HUDEP-2 (cell line): Measurements from ENCODE around the gene KDM4F.
"Not testable (repeated sequence)": the region's sequence is repeated elsewhere in the genome, so short reads cannot be mapped to it uniquely, and the experiment has no call there.

Source experiments
- DNase-seq, 76 experiments: peaks; one replicate each; lab custom pipeline; 2025; ENCODE audit not compliant: unreplicated experiment in 76 of 76; lab: John Stamatoyannopoulos, UW

The KDM4F gene

GRCh38 chr11:95049122-95049521, at the start of gene KDM4F:
KDM4F (plus strand) TSS chr11:95049422.
- not testable (repeated sequence) for DNase-seq

- no peak for DNase-seq
Observed at GRCh38 chr11:95003716-95004115, 45.5 kb upstream of the KDM4F start.

- no peak for DNase-seq
Observed at GRCh38 chr11:95005642-95006041, 43.6 kb upstream of the KDM4F start.

GRCh38 chr11:95011376-95011775, 37.8 kb upstream of the KDM4F start:
- DNase-seq, result no peak

- DNase-seq, result no peak
Observed at GRCh38 chr11:95014184-95014821, 34.9 kb upstream of the KDM4F start.

- DNase-seq, result no peak
Observed at GRCh38 chr11:95016139-95016538, 33.1 kb upstream of the KDM4F start.

GRCh38 chr11:95021468-95021867, 27.8 kb upstream of the KDM4F start:
- DNase-seq, result not testable (repeated sequence)

- no peak for DNase-seq
Observed at GRCh38 chr11:95024958-95025357, 24.3 kb upstream of the KDM4F start, which contains the start of gene KDM4E. KDM4E (plus strand) TSS chr11:95025258; CDS start chr11:95025558, 300 bp downstream.

- not testable (repeated sequence) for DNase-seq
Observed at GRCh38 chr11:95025594-95025993, 23.6 kb upstream of the KDM4F start.

- DNase-seq, result no peak
Observed at GRCh38 chr11:95028357-95028756, 20.9 kb upstream of the KDM4F start.

GRCh38 chr11:95033051-95033450, 16.2 kb upstream of the KDM4F start:
- DNase-seq, result no peak

GRCh38 chr11:95035316-95035715, 13.9 kb upstream of the KDM4F start:
- DNase-seq, result no peak

GRCh38 chr11:95037356-95038035, 11.7 kb upstream of the KDM4F start:
- DNase-seq, result not testable (repeated sequence)

- no peak for DNase-seq
Observed at GRCh38 chr11:95042239-95042638, 7.0 kb upstream of the KDM4F start.

GRCh38 chr11:95042906-95043305, 6.3 kb upstream of the KDM4F start:
- no peak for DNase-seq

GRCh38 chr11:95044010-95044409, 5.2 kb upstream of the KDM4F start:
- no peak for DNase-seq

- no peak for DNase-seq
Observed at GRCh38 chr11:95045812-95046211, 3.4 kb upstream of the KDM4F start.

- no peak for DNase-seq
Observed at GRCh38 chr11:95050595-95051202, 1.5 kb downstream of the KDM4F start.

- no peak for DNase-seq
Observed at GRCh38 chr11:95054356-95054755, 5.1 kb downstream of the KDM4F start.

- DNase-seq, result no peak
Observed at GRCh38 chr11:95055283-95055897, 6.2 kb downstream of the KDM4F start.

- no peak for DNase-seq
Observed at GRCh38 chr11:95057959-95058358, 8.7 kb downstream of the KDM4F start.
